K562 (cell line): ENCODE results near the gene HMGCL. TPM values are rescaled to one million over a fixed set of nuclear protein-coding genes. Genes with fewer than 3 reads are reported as not detected.
A peak's percentile ranks its signal among the peaks of the same experiment; 100 is the strongest.

ENCODE experiments used
- DNMT1 ChIP-seq: fragments of 450-650 bp; IDR thresholded peaks from 2 replicates; pipeline ENCODE4 v1.6.1; 2016; ENCODE audit warnings: antibody characterized with exemption, mild to moderate bottlenecking
- FOXA3 ChIP-seq, 2 experiments: fragments of 450-650 bp in 1 of 2; sonication (generic) in 1 of 2; formaldehyde crosslinking; IDR thresholded peaks in 1 of 2; conservative IDR thresholded peaks in 1 of 2; 2 replicates each; pipeline versions ENCODE4 v1.4.0 to v1.8.0; 2020 to 2022; ENCODE audit warnings: mild to moderate bottlenecking in 2 of 2, missing genetic modification reagents in 1 of 2
- KAT8 ChIP-seq: fragments of 450-650 bp; IDR thresholded peaks from 2 replicates; pipeline ENCODE4 v1.6.1; 2016; ENCODE audit warnings: low read depth, mild to moderate bottlenecking
- KDM5B ChIP-seq: fragments of 200-600 bp; sonication (generic); IDR thresholded peaks from 2 replicates; pipeline ENCODE4 v1.6.1; 2012; ENCODE audit warnings: low read depth, mild to moderate bottlenecking, moderate library complexity, low read length, control low read depth, inconsistent platforms; ENCODE audit not compliant: insufficient replicate concordance
- KLF13 ChIP-seq: fragments of 450-650 bp; IDR thresholded peaks from 2 replicates; pipeline ENCODE4 v1.6.1; 2016; ENCODE audit warnings: missing genetic modification characterization, low read depth, mild to moderate bottlenecking, missing compliant biosample characterization, moderate library complexity, borderline replicate concordance
- MBD2 ChIP-seq: sonication (generic); IDR thresholded peaks from 2 replicates; pipeline ENCODE4 v1.6.1; 2016; ENCODE audit warnings: low read depth, borderline replicate concordance
- MIER1 ChIP-seq: fragments of 450-650 bp; IDR thresholded peaks from 2 replicates; pipeline ENCODE4 v1.6.1; 2016; ENCODE audit warnings: antibody characterized with exemption, mild to moderate bottlenecking, low read depth
- NRF1 ChIP-seq, 2 experiments: fragments of 450-650 bp; IDR thresholded peaks in 1 of 2; conservative IDR thresholded peaks in 1 of 2; 2 replicates each; pipeline ENCODE4 v1.6.1; 2014; ENCODE audit warnings: mild to moderate bottlenecking in 2 of 2
- PHF8 ChIP-seq: fragments of 200-600 bp; sonication (generic); IDR thresholded peaks from 2 replicates; pipeline ENCODE4 v1.6.1; 2012; ENCODE audit warnings: mixed run types, mild to moderate bottlenecking, inconsistent platforms, low read length, moderate library complexity, borderline replicate concordance
- RB1 ChIP-seq: fragments of 450-650 bp; IDR thresholded peaks from 2 replicates; pipeline ENCODE4 v1.6.1; 2017; ENCODE audit warnings: low read depth, mild to moderate bottlenecking
- RREB1 ChIP-seq: fragments of 250-450 bp; sonication (Bioruptor Pico); IDR thresholded peaks from 2 replicates; pipeline ENCODE4 v1.4.0; 2020
- SMAD1 ChIP-seq: fragments of 150-350 bp; IDR thresholded peaks from 2 replicates; pipeline ENCODE4 v1.6.1; 2014; ENCODE audit warnings: low read length, low read depth; ENCODE audit not compliant: partially characterized antibody
- SP2 ChIP-seq: IDR thresholded peaks from 2 replicates; pipeline ENCODE4 v1.6.1; 2011; ENCODE audit warnings: mild to moderate bottlenecking, low read depth, low read length, moderate library complexity; ENCODE audit not compliant: poor library complexity, severe bottlenecking; ENCODE audit errors: extremely low read depth
- TCF3 ChIP-seq: sonication (generic); formaldehyde crosslinking; IDR thresholded peaks from 2 replicates; pipeline ENCODE4 v1.4.0; 2020; ENCODE audit warnings: mild to moderate bottlenecking, missing genetic modification reagents
- TGIF2 ChIP-seq: sonication (generic); formaldehyde crosslinking; IDR thresholded peaks from 2 replicates; pipeline ENCODE4 v1.8.1; 2022; ENCODE audit warnings: mild to moderate bottlenecking, missing genetic modification reagents, moderate library complexity
- YBX1 ChIP-seq: fragments of 450-650 bp; IDR thresholded peaks from 2 replicates; pipeline ENCODE4 v1.7.1; 2016; ENCODE audit warnings: mild to moderate bottlenecking
- ZC3H4 ChIP-seq: sonication (generic); formaldehyde crosslinking; IDR thresholded peaks from 2 replicates; pipeline ENCODE4 v1.9.0; 2021; ENCODE audit warnings: missing genetic modification reagents, borderline replicate concordance
- ZFP36 ChIP-seq: fragments of 150-350 bp; IDR thresholded peaks from 2 replicates; pipeline ENCODE4 v1.6.1; 2018; ENCODE audit warnings: low read length, low read depth; ENCODE audit not compliant: partially characterized antibody
- ZNF224 ChIP-seq: sonication (generic); formaldehyde crosslinking; IDR thresholded peaks from 2 replicates; pipeline ENCODE4 v1.8.0; 2022; ENCODE audit warnings: mild to moderate bottlenecking, missing genetic modification reagents
- ZNF408 ChIP-seq: fragments of 250-450 bp; sonication (Bioruptor Pico); IDR thresholded peaks from 2 replicates; pipeline ENCODE4 v1.4.0; 2020; ENCODE audit warnings: low read depth, mild to moderate bottlenecking, moderate library complexity
- ZNF444 ChIP-seq: fragments of 250-450 bp; sonication (Bioruptor Pico); IDR thresholded peaks from 2 replicates; pipeline ENCODE4 v1.4.0; 2020; ENCODE audit warnings: mild to moderate bottlenecking, moderate library complexity
- polyA plus RNA-seq, 8 experiments: library from polyadenylated mRNA; depleted of rRNA in 4 of 8; stranded (reverse) in 5 of 8; unstranded in 3 of 8; fragments of >200 nt; fragmentation: Nextera tagmentation in 2 of 8; fragmentation: Illumina TruSeq in 1 of 8; extraction: Ambion mirVana in 2 of 8; extraction: Trizol in 1 of 8; gene quantifications; 2 replicates each; pipeline versions ENCODE4 v1.2.1 to v1.2.3, GENCODE V29; 2011 to 2014; ENCODE audit warnings: inconsistent platforms in 1 of 8, missing spikeins in 1 of 8
- total RNA-seq, 7 experiments: library from RNA; depleted of rRNA in 6 of 7; stranded (reverse); fragments of >200 nt in 6 of 7; fragmentation: Illumina TruSeq in 2 of 7; extraction: Trizol in 2 of 7; gene quantifications; 2 replicates each; pipeline versions ENCODE4 v1.2.1 to v1.2.3, GENCODE V29; 2011 to 2021; ENCODE audit warnings: low replicate concordance in 1 of 7

Gene HMGCL
- total and polyA plus RNA-seq, 9 of the 15 experiments (the other 6 are each of a cell fraction or from before 2014, with no cell fraction given): 18.0 to 82.2 (median 24.2) TPM

GRCh38 chr1:23838401-23838866 is 13.2 kb upstream of the HMGCL start (continued):
- TF ChIP-seq PHF8: no peak
- no peak for TF ChIP-seq SMAD1
- no peak for TF ChIP-seq TGIF2 (CRISPR knock-in tag)
- TF ChIP-seq ZNF444 (CRISPR knock-in tag): no peak
- TF ChIP-seq ZC3H4 (CRISPR knock-in tag): no peak
- TF ChIP-seq FOXA3 (CRISPR knock-in tag; conservative IDR thresholded peaks at IDR 0.05 in 1 of 2, IDR thresholded peaks at IDR 0.05 in 1 of 2): no peak
- no peak for TF ChIP-seq ZNF224
- TF ChIP-seq MBD2: no peak
- peak; percentile 33 to 45; a peak in 3 of 4 replicates for TF ChIP-seq NRF1 (conservative IDR thresholded peaks at IDR 0.05 in 1 of 2, IDR thresholded peaks at IDR 0.05 in 1 of 2)
- no peak for TF ChIP-seq ZNF408 (CRISPR knock-in tag)
- TF ChIP-seq YBX1: no peak
- no peak for TF ChIP-seq RREB1
- TF ChIP-seq MIER1: no peak
- TF ChIP-seq RB1: 0 out of 2 replicates have a peak, but pooled peaks have one; percentile 31
- TF ChIP-seq KLF13 (tag): peak; percentile 67; the same call in 1 of the 2 replicates
- TF ChIP-seq KDM5B: no peak
- no peak for TF ChIP-seq ZFP36
- TF ChIP-seq SP2: no peak
- no peak for TF ChIP-seq DNMT1
- no peak for TF ChIP-seq TCF3 (CRISPR knock-in tag)
- TF ChIP-seq KAT8: no peak
